ENCODE results near the gene ZNF143. TPM values are rescaled to one million over a fixed set of nuclear protein-coding genes. Genes with fewer than 3 reads are reported as not detected.

ZNF143 gene
- total RNA-seq, 4 donors from 2014 or later: 17.8 to 44.2 (median 30.9) TPM

- 32 to 42% methylated on average over 8 of the region's 8 CpGs for WGBS, 2 donors
- DNase-seq (ENCODE audit: low spot score in 2 of 2): no peak
- intact Hi-C loops (cut with DNase I; ENCODE audit: low total_unique reads): no loop called here
- no peak overlapping the region for H3K4me3 ChIP-seq (ENCODE audit: low read depth, poor library complexity, severe bottlenecking)
- TF ChIP-seq CTCF (IDR thresholded peaks at IDR 0.05) (no peak), POLR2A (IDR thresholded peaks at IDR 0.05) (no peak)
These were observed 107.5 kb downstream of the ZNF143 start for GRCh38 chr11:9568161-9568853.

- intact Hi-C loops (cut with DNase I; ENCODE audit: low total_unique reads): no loop called here
- TF ChIP-seq POLR2A (IDR thresholded peaks at IDR 0.05): no peak
- TF ChIP-seq CTCF (IDR thresholded peaks at IDR 0.05): no peak
- DNase-seq (ENCODE audit: low spot score in 2 of 2): peak; percentile 86 to 90
- H3K4me3 ChIP-seq (ENCODE audit: low read depth, poor library complexity, severe bottlenecking): no peak overlapping the region
- WGBS, 2 donors: 6 to 10% methylated on average over 7 of the region's 7 CpGs
These were observed 108.2 kb downstream of the ZNF143 start for GRCh38 chr11:9568854-9569587.

- TF ChIP-seq CTCF (IDR thresholded peaks at IDR 0.05): no peak
- TF ChIP-seq POLR2A (IDR thresholded peaks at IDR 0.05): no peak
- no peak for DNase-seq (ENCODE audit: low spot score in 2 of 2)
- H3K4me3 ChIP-seq (ENCODE audit: low read depth, poor library complexity, severe bottlenecking): no peak overlapping the region
- intact Hi-C loops (cut with DNase I; ENCODE audit: low total_unique reads): no loop called here
- WGBS, 2 donors: 58 to 66% methylated on average over 5 of the region's 5 CpGs
These were observed 108.9 kb downstream of the ZNF143 start for GRCh38 chr11:9569588-9570164.

GRCh38 chr11:9570313-9571025 is 109.7 kb downstream of the ZNF143 start:
- intact Hi-C loops (cut with DNase I; ENCODE audit: low total_unique reads): no loop called here
- WGBS, 2 donors: 56 to 61% methylated on average over 9 of the region's 9 CpGs

More at GRCh38 chr11:9570313-9571025, 109.7 kb downstream of the ZNF143 start:
- TF ChIP-seq POLR2A (IDR thresholded peaks at IDR 0.05): no peak
- no peak for TF ChIP-seq CTCF (IDR thresholded peaks at IDR 0.05)
- no peak overlapping the region for H3K4me3 ChIP-seq (ENCODE audit: low read depth, poor library complexity, severe bottlenecking)
- DNase-seq (ENCODE audit: low spot score in 2 of 2): no peak

All from lower leg skin (tissue), 4 donors.